H1 (cell line): ENCODE data around the gene CHST2. TPM values are rescaled to one million over a fixed set of nuclear protein-coding genes. Genes with fewer than 3 reads are reported as not detected.

Source experiments
- CTCF ChIA-PET: fragments of 300-600 bp; sonication (Branson Sonifier 250); formaldehyde crosslinking; loops from one replicate; lab custom pipeline; 2021; ENCODE audit not compliant: partially characterized antibody; lab: Charles Lee
- POLR2A ChIA-PET: fragments of 300-600 bp; sonication (Branson Sonifier 250); formaldehyde crosslinking; loops from one replicate; lab custom pipeline; 2021; ENCODE audit warnings: inconsistent platforms; ENCODE audit not compliant: partially characterized antibody; lab: Charles Lee
- DNase-seq, 2 experiments: peaks; one replicate each; pipeline versions ENCODE4 v3.0.0 to v3.0.0-alpha.2; 2010 to 2022; ENCODE audit warnings: low spot score in 2 of 2, low read depth in 1 of 2, mixed read lengths in 1 of 2
- FAIRE-seq: peaks from 2 replicates; lab custom pipeline; 2011; peaks lifted over from hg19 to GRCh38; lab: Jason Lieb, UNC
- H2AFZ ChIP-seq: 2 replicates; pipeline ENCODE4 v1.8.1; 2012; ENCODE audit warnings: low read length, inconsistent platforms
- H2AK5ac ChIP-seq: 2 replicates; pipeline ENCODE4 v1.6.1; 2013; ENCODE audit warnings: low read depth, low read length
- H2BK120ac ChIP-seq: replicated peaks from 2 replicates; pipeline ENCODE3; 2013; ENCODE audit warnings: low read depth, low read length, inconsistent platforms
- H2BK12ac ChIP-seq: 2 replicates; pipeline ENCODE4 v1.6.1; 2013; ENCODE audit warnings: low read depth, low read length
- H2BK15ac ChIP-seq: 2 replicates; pipeline ENCODE4 v1.6.1; 2013; ENCODE audit warnings: low read length
- H2BK20ac ChIP-seq: 2 replicates; pipeline ENCODE4 v1.6.1; 2013; ENCODE audit warnings: low read length
- H2BK5ac ChIP-seq: 2 replicates; pipeline ENCODE4 v1.6.1; 2013; ENCODE audit warnings: low read depth, low read length
- H3K14ac ChIP-seq: 2 replicates; pipeline ENCODE4 v1.6.1; 2013; ENCODE audit warnings: inconsistent platforms; ENCODE audit not compliant: insufficient read length
- H3K18ac ChIP-seq: 2 replicates; pipeline ENCODE4 v1.6.1; 2013; ENCODE audit warnings: low read length; ENCODE audit errors: extremely low read depth
- H3K23ac ChIP-seq: 2 replicates; pipeline ENCODE4 v1.6.1; 2013; ENCODE audit warnings: inconsistent platforms; ENCODE audit not compliant: insufficient read length
- H3K23me2 ChIP-seq: 2 replicates; pipeline ENCODE4 v1.6.1; 2013; ENCODE audit warnings: low read depth, low read length
- H3K27ac ChIP-seq: 2 replicates; pipeline ENCODE4 v1.6.1; 2011; ENCODE audit warnings: low read depth, low read length, inconsistent platforms
- H3K27me3 ChIP-seq, 4 experiments: replicated peaks in 1 of 4; 1 replicate in 1 of 4; 2 replicates in 3 of 4; pipeline versions ENCODE4 v1.6.1 to v1.8.1; 2011 to 2013; ENCODE audit warnings: low read length in 3 of 4, mild to moderate bottlenecking in 3 of 4, inconsistent platforms in 2 of 4, mixed read lengths in 2 of 4, moderate library complexity in 1 of 4; ENCODE audit not compliant: control insufficient read depth in 3 of 4, insufficient read depth in 3 of 4; ENCODE audit errors: extremely low read depth in 1 of 4
- H3K36me3 ChIP-seq, 4 experiments: 2 replicates each; pipeline versions ENCODE4 v1.6.1 to v1.8.1; 2011 to 2013; ENCODE audit warnings: mild to moderate bottlenecking in 4 of 4, low read length in 3 of 4, moderate library complexity in 2 of 4, control low read depth in 1 of 4, inconsistent platforms in 1 of 4; ENCODE audit not compliant: insufficient read depth in 4 of 4, control insufficient read depth in 2 of 4
- H3K4ac ChIP-seq: replicated peaks from 2 replicates; pipeline ENCODE3; 2013; ENCODE audit warnings: low read length, low read depth, mixed read lengths, inconsistent platforms; ENCODE audit not compliant: insufficient read length
- H3K4me1 ChIP-seq, 4 experiments: replicated peaks in 1 of 4; 1 replicate in 1 of 4; 2 replicates in 3 of 4; pipeline versions ENCODE4 v1.6.1 to v1.8.1; 2011 to 2013; ENCODE audit warnings: low read length in 3 of 4, inconsistent platforms in 2 of 4, mixed read lengths in 1 of 4; ENCODE audit not compliant: insufficient read depth in 4 of 4, control insufficient read depth in 3 of 4
- H3K4me2 ChIP-seq, 2 experiments: 2 replicates each; pipeline versions ENCODE4 v1.6.1 to v1.8.1; 2011 to 2013; ENCODE audit warnings: low read depth in 2 of 2, low read length in 2 of 2, control low read depth in 1 of 2, inconsistent platforms in 1 of 2, mild to moderate bottlenecking in 1 of 2; ENCODE audit not compliant: insufficient read depth in 1 of 2
- H3K4me3 ChIP-seq, 4 experiments: fragments of 200-600, 300-600 bp in 1 of 4; sonication (generic), shearing (Covaris generic), sonication (Bioruptor Twin) in 1 of 4; 2 replicates each; pipeline versions ENCODE4 v1.5.1 to v1.8.1; 2011 to 2016; ENCODE audit warnings: low read length in 4 of 4, low read depth in 3 of 4, control low read depth in 2 of 4, inconsistent platforms in 2 of 4, mild to moderate bottlenecking in 2 of 4, mixed read lengths in 1 of 4, moderate library complexity in 1 of 4; ENCODE audit not compliant: insufficient read depth in 2 of 4; ENCODE audit errors: extremely low read depth in 1 of 4
- H3K56ac ChIP-seq: replicated peaks from 2 replicates; pipeline ENCODE3; 2013; ENCODE audit warnings: low read depth, mild to moderate bottlenecking, mixed read lengths, low read length, inconsistent platforms; ENCODE audit not compliant: insufficient read length
- H3K79me1 ChIP-seq: 2 replicates; pipeline ENCODE4 v1.6.1; 2013; ENCODE audit warnings: low read depth, low read length, control low read depth
- H3K79me2 ChIP-seq, 2 experiments: 2 replicates each; pipeline versions ENCODE4 v1.6.1 to v1.8.1; 2012 to 2013; ENCODE audit warnings: low read length in 2 of 2, mild to moderate bottlenecking in 2 of 2, inconsistent platforms in 1 of 2; ENCODE audit not compliant: insufficient read depth in 2 of 2, control insufficient read depth in 1 of 2
- H3K9ac ChIP-seq, 4 experiments: replicated peaks in 1 of 4; 1 replicate in 1 of 4; 2 replicates in 3 of 4; pipeline versions ENCODE4 v1.6.1 to v1.8.1; 2011 to 2013; ENCODE audit warnings: low read depth in 3 of 4, low read length in 3 of 4, control low read depth in 2 of 4, mild to moderate bottlenecking in 2 of 4, moderate library complexity in 2 of 4, inconsistent platforms in 1 of 4; ENCODE audit errors: extremely low read depth in 1 of 4
- H3K9me3 ChIP-seq, 2 experiments: 2 replicates each; pipeline versions ENCODE4 v1.6.1 to v1.8.1; 2012 to 2013; ENCODE audit warnings: mild to moderate bottlenecking in 2 of 2, moderate library complexity in 2 of 2, control low read depth in 1 of 2, inconsistent platforms in 1 of 2, low read depth in 1 of 2, low read length in 1 of 2, mixed read lengths in 1 of 2; ENCODE audit not compliant: insufficient read depth in 2 of 2
- H4K20me1 ChIP-seq, 2 experiments: replicated peaks in 1 of 2; 2 replicates each; pipeline versions ENCODE3 to v1.8.1; 2011 to 2013; ENCODE audit warnings: inconsistent platforms in 2 of 2, low read length in 2 of 2, mild to moderate bottlenecking in 1 of 2; ENCODE audit not compliant: insufficient read depth in 2 of 2, control insufficient read depth in 1 of 2
- H4K5ac ChIP-seq: 2 replicates; pipeline ENCODE4 v1.6.1; 2013; ENCODE audit warnings: low read length, low read depth, mixed read lengths, inconsistent platforms; ENCODE audit not compliant: insufficient read length
- H4K8ac ChIP-seq: 2 replicates; pipeline ENCODE4 v1.8.0; 2013; ENCODE audit warnings: mild to moderate bottlenecking, moderate library complexity, low read length, inconsistent platforms; ENCODE audit not compliant: insufficient read depth; ENCODE audit errors: extremely low read depth
- H4K91ac ChIP-seq: replicated peaks from 2 replicates; pipeline ENCODE3; 2013; ENCODE audit warnings: low read length, mixed read lengths, inconsistent platforms; ENCODE audit not compliant: insufficient read length
- POU5F1 ChIP-seq: IDR thresholded peaks from 2 replicates; pipeline ENCODE4 v1.6.1; 2011; ENCODE audit warnings: low read depth, mild to moderate bottlenecking, low read length, moderate library complexity
- RAD21 ChIP-seq, 2 experiments: IDR thresholded peaks in 1 of 2; conservative IDR thresholded peaks in 1 of 2; 2 replicates each; pipeline ENCODE4 v1.6.1; 2011; ENCODE audit warnings: low read depth in 2 of 2, low read length in 2 of 2, improper control_type of control experiment in 1 of 2, inconsistent platforms in 1 of 2, mild to moderate bottlenecking in 1 of 2, moderate library complexity in 1 of 2
- SP2 ChIP-seq: IDR thresholded peaks from 2 replicates; pipeline ENCODE4 v1.6.1; 2012; ENCODE audit warnings: mild to moderate bottlenecking, low read length, inconsistent platforms
- WGBS, 2 experiments: shearing (Covaris generic) in 1 of 2; methylation state at CpG; one replicate each; pipeline versions ENCODE4 v1.1.6 to v1.1.7; 2013 to 2015; ENCODE audit warnings: low lambda C conversion rate in 2 of 2, mixed read lengths in 2 of 2, inconsistent platforms in 1 of 2, low coverage in 1 of 2, missing lambda C conversion rate in 1 of 2; ENCODE audit not compliant: insufficient replicate concordance in 2 of 2, insufficient coverage in 1 of 2, insufficient read length in 1 of 2; ENCODE audit errors: extremely low coverage in 1 of 2, missing lambda C conversion rate in 1 of 2; 5-methylcytosine and 5-hydroxymethylcytosine counted together
- polyA plus RNA-seq, 7 experiments: library from polyadenylated mRNA; depleted of rRNA in 3 of 7; stranded (reverse) in 5 of 7; unstranded in 2 of 7; fragments of >200 nt in 5 of 7; fragments of 200-250 nt in 2 of 7; gene quantifications; 1 replicate in 5 of 7; 2 replicates in 1 of 7; 4 replicates in 1 of 7; pipeline versions ENCODE4 v1.2.1 to v1.2.3, GENCODE V29; 2011 to 2013; ENCODE audit warnings: missing spikeins in 2 of 7, mixed read lengths in 2 of 7
- total RNA-seq: library from RNA; stranded (reverse); fragmentation: NEBNext Ultra II Directional; extraction: Animal tissue kit (Norgen Biotek cat#: 25700); gene quantifications from 2 replicates; pipeline ENCODE4 v1.2.1, GENCODE V29; 2021
- TF ChIP-seq, protein P1 (sequence below), 3 experiments: IDR thresholded peaks; 1 replicate in 2 of 3; 2 replicates in 1 of 3; pipeline versions ENCODE4 v1.5.1 to v1.6.1; 2011; ENCODE audit warnings: low read length in 3 of 3, mild to moderate bottlenecking in 3 of 3, inconsistent platforms in 2 of 3, low read depth in 1 of 3, moderate library complexity in 1 of 3; ENCODE audit not compliant: insufficient read depth in 1 of 3; ENCODE audit errors: control extremely low read depth in 1 of 3

The CHST2 gene
- total and polyA plus RNA-seq, 2 of the 8 experiments (the other 6 are each of a cell fraction or from before 2014, with no cell fraction given) = 3.2 to 15.1 TPM

DNA sequence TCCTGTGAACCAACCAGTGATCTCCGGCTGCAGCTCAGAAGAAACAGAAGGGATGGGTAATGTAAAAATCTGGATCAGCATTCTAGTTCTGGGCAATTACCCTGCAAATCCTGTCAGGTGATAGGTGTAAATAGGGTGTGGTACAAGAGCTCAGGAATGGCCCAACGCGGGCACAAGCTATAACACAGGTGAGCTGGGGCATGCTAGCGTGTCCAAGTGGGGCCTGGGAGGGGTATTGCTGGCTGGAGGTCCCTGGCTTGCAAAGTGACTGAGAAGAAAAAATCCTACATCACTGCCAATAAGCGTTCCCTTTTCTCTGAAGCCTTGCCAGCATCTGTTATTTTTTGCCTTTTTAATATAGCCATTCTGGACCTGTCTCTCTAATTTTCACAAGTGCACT lies 9.7 kb upstream of the CHST2 start:
- Histone ChIP-seq H3K23me2 (no peaks in the 10 kb centered on the region), H3K4me1 (no peaks in the 10 kb centered on the region), H3K23ac (no peak overlapping the region), H3K27me3 (no peaks in the 10 kb centered on the region), H2AFZ (no peak overlapping the region), H3K4me3 (no peak overlapping the region), H4K20me1 (no peaks in the 10 kb centered on the region), H3K14ac (no peak overlapping the region), H2BK15ac (no peak overlapping the region), H3K4ac (no peak overlapping the region), H3K9me3 (peaks cover 6 to 8% of the 10 kb centered on the region in 2 experiments), H3K56ac (no peak overlapping the region), H3K27ac (no peak overlapping the region), H2BK12ac (no peak overlapping the region), H4K91ac (no peak overlapping the region), H2BK5ac (no peak overlapping the region), H2AK5ac (no peak overlapping the region), H3K18ac (no peak overlapping the region), H2BK120ac (no peak overlapping the region), H4K8ac (no peak overlapping the region), H4K5ac (no peak overlapping the region), H3K79me1 (no peaks in the 10 kb centered on the region), H3K36me3 (no peaks in the 10 kb centered on the region; a peak in 1 of 8 replicates), H3K4me2 (no peak overlapping the region), H3K79me2 (no peaks in the 10 kb centered on the region), H3K9ac (no peak overlapping the region), H2BK20ac (no peak overlapping the region)
- 95% methylated on average over 5 of the region's 5 CpGs; no CpG with 5 or more reads in 1 of the 2 experiments for WGBS, 2 experiments
- no peak for FAIRE-seq
- ChIA-PET POLR2A (no interaction called here), CTCF (no interaction called here)
- no peak for DNase-seq
- no peak for TF ChIP-seq SP2
- TF ChIP-seq, protein P1, sequence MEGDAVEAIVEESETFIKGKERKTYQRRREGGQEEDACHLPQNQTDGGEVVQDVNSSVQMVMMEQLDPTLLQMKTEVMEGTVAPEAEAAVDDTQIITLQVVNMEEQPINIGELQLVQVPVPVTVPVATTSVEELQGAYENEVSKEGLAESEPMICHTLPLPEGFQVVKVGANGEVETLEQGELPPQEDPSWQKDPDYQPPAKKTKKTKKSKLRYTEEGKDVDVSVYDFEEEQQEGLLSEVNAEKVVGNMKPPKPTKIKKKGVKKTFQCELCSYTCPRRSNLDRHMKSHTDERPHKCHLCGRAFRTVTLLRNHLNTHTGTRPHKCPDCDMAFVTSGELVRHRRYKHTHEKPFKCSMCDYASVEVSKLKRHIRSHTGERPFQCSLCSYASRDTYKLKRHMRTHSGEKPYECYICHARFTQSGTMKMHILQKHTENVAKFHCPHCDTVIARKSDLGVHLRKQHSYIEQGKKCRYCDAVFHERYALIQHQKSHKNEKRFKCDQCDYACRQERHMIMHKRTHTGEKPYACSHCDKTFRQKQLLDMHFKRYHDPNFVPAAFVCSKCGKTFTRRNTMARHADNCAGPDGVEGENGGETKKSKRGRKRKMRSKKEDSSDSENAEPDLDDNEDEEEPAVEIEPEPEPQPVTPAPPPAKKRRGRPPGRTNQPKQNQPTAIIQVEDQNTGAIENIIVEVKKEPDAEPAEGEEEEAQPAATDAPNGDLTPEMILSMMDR (IDR thresholded peaks at IDR 0.05; ENCODE audit: control extremely low read depth in 1 of 3, insufficient read depth in 1 of 3, low read depth in 1 of 3, low read length in 3 of 3) = no peak
- TF ChIP-seq RAD21 (IDR thresholded peaks at IDR 0.05 in 1 of 2, conservative IDR thresholded peaks at IDR 0.05 in 1 of 2; ENCODE audit: low read depth in 2 of 2, low read length in 2 of 2) = no peak
- TF ChIP-seq POU5F1 = no peak
